Measurements from ENCODE around the gene ACTN4.

Gene ACTN4

DNA sequence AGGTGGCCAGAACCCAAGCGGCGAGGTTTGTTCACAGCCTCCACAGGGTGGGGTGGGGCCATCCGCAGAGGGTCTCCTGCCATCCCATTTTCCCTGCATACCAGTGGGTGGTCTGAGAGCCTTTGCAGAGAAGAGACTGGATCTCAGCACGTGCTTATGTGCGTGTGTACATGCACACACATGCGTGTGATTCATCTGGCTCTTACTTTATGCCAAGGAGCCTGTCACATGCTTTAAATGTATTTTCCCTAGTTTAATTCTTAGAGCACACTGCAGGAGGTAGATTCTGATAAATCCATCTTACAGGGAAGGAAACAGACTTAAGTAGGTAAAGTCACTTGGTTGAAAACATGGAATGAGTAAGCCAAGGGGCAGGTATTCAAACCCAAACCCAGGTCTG lies 49.7 kb downstream of the ACTN4 start:
- H3K4me3 ChIP-seq (ENCODE audit: control insufficient read depth, low read depth, low read length), result no peak overlapping the region
- no peak for TF ChIP-seq CTCF (IDR thresholded peaks at IDR 0.05; ENCODE audit: control insufficient read depth, insufficient read depth, low read depth, low read length, missing control alignments)
- DNase-seq (ENCODE audit: low read depth), result no peak

GRCh38 chr19:38697641-38698071 lies 50.2 kb downstream of the ACTN4 start:
- no peak for TF ChIP-seq CTCF (IDR thresholded peaks at IDR 0.05; ENCODE audit: control insufficient read depth, insufficient read depth, low read depth, low read length, missing control alignments)
- DNase-seq (ENCODE audit: low read depth), result no peak
- no peak overlapping the region for H3K4me3 ChIP-seq (ENCODE audit: control insufficient read depth, low read depth, low read length)

DNA sequence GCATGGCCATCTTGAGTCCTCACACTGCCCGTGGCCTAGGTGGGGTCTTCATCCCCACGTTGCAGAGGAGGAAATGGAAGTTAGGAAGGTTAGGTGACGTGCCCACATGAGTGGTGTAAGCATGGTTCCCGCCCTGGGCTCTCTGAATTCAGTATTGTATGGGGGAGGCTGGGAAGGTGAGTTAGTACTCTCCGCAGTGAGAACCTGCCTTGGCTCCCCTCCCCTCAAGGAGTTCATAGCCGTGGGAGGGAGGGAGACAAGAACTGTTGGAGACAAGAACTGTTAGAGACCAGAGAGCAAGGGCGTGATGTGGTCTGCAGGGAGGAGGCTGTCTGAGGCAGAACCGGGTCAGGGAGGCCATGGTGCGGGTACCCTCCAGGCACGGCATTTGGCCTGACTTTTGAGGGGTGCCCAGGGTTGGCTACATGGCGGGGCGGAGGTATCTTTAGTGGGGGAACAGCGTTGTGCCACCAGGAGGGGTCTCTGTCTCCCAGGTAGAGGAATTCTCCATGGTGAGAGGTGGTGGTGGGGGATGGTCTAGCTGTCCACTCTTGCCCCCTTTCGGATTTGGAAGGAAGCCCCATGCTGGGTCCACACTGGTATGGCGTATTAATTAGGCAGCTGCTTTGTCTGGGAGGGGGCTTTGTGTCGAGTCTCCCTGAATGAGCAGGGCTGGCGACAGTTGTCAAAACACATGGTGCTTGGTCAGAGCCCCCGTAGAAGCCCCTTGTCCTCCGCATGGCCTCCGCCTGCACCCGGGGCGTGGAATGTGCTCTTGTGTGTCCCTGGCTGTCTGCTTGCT lies 51.0 kb downstream of the ACTN4 start:
- H3K4me3 ChIP-seq (ENCODE audit: control insufficient read depth, low read depth, low read length), result no peak overlapping the region
- no peak for DNase-seq (ENCODE audit: low read depth)
- TF ChIP-seq CTCF (IDR thresholded peaks at IDR 0.05; ENCODE audit: control insufficient read depth, insufficient read depth, low read depth, low read length, missing control alignments), result no peak

- TF ChIP-seq CTCF (IDR thresholded peaks at IDR 0.05; ENCODE audit: control insufficient read depth, insufficient read depth, low read depth, low read length, missing control alignments), result no peak
- DNase-seq (ENCODE audit: low read depth), result no peak
- H3K4me3 ChIP-seq (ENCODE audit: control insufficient read depth, low read depth, low read length), result no peak overlapping the region
These were observed 51.5 kb downstream of the ACTN4 start for GRCh38 chr19:38699027-38699346.

DNA sequence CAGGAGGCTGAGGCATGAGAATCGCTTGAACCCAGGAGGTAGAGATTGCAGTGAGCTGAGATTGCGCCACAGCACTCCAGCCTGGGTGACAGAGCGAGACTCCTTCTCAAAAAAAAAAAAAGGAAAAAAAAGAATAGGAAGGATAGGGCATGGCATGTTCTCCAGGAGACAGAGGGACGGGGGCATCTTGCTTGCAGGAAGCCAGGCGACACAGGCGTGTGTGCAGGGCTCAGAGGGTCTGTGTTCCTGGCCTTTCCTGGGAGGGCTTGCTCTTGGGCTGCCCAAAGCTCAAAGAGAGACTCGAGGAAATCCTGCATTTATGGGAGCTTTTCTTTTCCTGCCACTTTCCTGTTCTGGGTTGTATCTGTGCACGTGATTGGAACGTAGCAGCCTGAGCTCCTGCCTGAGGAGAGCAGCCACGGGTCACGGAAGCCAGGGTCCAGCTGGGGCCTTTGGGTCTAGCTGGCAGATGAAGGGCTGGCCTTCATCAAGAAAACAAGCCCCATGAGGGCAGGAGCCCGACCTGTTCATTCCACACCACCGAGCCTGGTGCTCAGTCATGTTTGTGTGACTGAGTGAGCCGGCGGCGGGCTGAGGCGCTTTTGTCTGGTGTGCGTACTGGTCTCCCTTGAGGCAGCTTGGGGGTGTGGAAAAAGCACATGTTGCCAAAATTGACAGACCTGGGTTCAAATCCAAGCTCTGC lies 52.3 kb downstream of the ACTN4 start:
- no peak overlapping the region for H3K4me3 ChIP-seq (ENCODE audit: control insufficient read depth, low read depth, low read length)
- no peak for DNase-seq (ENCODE audit: low read depth)
- no peak for TF ChIP-seq CTCF (IDR thresholded peaks at IDR 0.05; ENCODE audit: control insufficient read depth, insufficient read depth, low read depth, low read length, missing control alignments)

DNA sequence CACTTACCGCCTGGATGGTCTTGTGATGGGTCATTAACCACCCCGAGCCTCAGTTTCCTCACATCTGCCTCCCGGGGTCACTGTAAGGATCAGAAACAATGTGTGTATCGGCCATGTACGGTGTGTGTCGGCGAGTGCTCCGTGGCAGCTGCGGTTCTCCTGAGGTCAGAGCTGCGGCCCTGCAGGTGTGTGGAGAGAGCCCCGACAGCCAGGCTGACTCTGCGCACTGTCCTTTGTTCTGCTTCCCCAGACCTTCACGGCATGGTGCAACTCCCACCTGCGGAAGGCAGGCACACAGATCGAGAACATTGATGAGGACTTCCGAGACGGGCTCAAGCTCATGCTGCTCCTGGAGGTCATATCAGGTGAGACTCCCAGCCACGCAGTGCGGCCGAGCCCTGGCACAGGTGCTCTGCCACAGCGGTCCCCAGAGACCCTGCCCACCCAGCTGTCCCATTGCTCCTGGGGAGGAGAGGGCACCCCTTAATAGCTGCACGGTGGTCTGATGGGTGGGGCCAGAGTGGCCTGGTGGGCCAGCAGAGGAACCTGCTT lies 53.0 kb downstream of the ACTN4 start:
- H3K4me3 ChIP-seq (ENCODE audit: control insufficient read depth, low read depth, low read length), result no peak overlapping the region
- no peak for TF ChIP-seq CTCF (IDR thresholded peaks at IDR 0.05; ENCODE audit: control insufficient read depth, insufficient read depth, low read depth, low read length, missing control alignments)
- no peak for DNase-seq (ENCODE audit: low read depth)
